ENCODE measurements around the gene NRSN2. TPM values are rescaled to one million over a fixed set of nuclear protein-coding genes. Genes with fewer than 3 reads are reported as not detected.
A peak's percentile ranks its signal among the peaks of the same experiment; 100 is the strongest.
"Not testable (repeated sequence)": the region's sequence is repeated elsewhere in the genome, so short reads cannot be mapped to it uniquely, and the experiment has no call there.

Gene NRSN2
- total and polyA plus RNA-seq, 2 experiments from 2014 or later, result 111 to 170 TPM

DNA sequence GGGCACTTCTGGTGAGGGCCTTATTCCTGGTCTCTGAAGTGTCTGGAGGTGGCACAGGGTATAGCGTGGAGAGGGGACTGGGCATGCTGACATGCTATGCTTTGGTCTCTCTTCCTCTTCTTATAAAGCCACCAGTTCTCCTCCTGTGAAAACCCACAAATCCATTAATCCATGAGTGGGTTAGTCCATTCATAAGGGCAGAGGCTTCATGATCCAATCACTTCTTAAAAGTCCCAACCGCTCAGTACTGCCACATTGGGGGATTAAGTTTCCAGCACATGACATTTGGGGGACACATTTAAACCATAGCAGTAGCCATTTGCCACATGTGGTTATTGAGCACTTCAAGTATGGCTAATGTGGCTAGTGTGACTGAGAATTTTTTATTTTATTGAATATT is 29.8 kb downstream of the NRSN2 start:
- no peak overlapping the region for H3K27ac ChIP-seq
- H3K9me3 ChIP-seq (ENCODE audit: low read depth), result no peaks in the 10 kb centered on the region
- H3K4me1 ChIP-seq (ENCODE audit: low read depth), result no peaks in the 10 kb centered on the region
- TF ChIP-seq, protein P1, sequence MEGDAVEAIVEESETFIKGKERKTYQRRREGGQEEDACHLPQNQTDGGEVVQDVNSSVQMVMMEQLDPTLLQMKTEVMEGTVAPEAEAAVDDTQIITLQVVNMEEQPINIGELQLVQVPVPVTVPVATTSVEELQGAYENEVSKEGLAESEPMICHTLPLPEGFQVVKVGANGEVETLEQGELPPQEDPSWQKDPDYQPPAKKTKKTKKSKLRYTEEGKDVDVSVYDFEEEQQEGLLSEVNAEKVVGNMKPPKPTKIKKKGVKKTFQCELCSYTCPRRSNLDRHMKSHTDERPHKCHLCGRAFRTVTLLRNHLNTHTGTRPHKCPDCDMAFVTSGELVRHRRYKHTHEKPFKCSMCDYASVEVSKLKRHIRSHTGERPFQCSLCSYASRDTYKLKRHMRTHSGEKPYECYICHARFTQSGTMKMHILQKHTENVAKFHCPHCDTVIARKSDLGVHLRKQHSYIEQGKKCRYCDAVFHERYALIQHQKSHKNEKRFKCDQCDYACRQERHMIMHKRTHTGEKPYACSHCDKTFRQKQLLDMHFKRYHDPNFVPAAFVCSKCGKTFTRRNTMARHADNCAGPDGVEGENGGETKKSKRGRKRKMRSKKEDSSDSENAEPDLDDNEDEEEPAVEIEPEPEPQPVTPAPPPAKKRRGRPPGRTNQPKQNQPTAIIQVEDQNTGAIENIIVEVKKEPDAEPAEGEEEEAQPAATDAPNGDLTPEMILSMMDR (IDR thresholded peaks at IDR 0.05; ENCODE audit: low read depth, low read length), result no peak
- DNase-seq (ENCODE audit: low read depth in 1 of 2, low spot score in 1 of 2), result no peak
- no peak overlapping the region for H3K4me3 ChIP-seq
- H3K27me3 ChIP-seq, result peaks cover 12% of the 10 kb centered on the region
- H3K36me3 ChIP-seq, result no peaks in the 10 kb centered on the region

DNA sequence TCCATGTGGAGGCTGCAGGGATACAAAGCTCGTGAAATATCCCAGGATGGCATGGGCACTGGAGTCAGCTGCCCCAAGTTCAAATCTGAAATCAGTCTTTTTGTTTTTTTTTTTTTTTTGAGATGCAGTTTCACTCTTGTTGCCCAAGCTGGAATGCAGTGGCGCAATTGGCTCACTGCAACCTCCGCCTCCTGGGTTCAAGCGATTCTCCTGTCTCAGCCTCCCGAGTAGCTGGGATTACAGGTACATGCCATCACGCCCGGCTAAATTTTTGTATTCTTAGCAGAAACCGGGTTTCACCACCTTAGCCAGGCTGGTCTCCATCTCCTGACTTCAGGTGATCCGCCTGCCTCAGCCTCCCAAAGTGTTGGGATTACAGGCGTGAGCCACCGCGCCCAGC is 30.7 kb downstream of the NRSN2 start:
- peaks cover 21% of the 10 kb centered on the region for H3K27me3 ChIP-seq
- not testable (repeated sequence) for H3K4me1 ChIP-seq (ENCODE audit: low read depth); DNase-seq (ENCODE audit: low read depth in 1 of 2, low spot score in 1 of 2); H3K4me3 ChIP-seq; H3K36me3 ChIP-seq; H3K27ac ChIP-seq; H3K9me3 ChIP-seq (ENCODE audit: low read depth)

DNA sequence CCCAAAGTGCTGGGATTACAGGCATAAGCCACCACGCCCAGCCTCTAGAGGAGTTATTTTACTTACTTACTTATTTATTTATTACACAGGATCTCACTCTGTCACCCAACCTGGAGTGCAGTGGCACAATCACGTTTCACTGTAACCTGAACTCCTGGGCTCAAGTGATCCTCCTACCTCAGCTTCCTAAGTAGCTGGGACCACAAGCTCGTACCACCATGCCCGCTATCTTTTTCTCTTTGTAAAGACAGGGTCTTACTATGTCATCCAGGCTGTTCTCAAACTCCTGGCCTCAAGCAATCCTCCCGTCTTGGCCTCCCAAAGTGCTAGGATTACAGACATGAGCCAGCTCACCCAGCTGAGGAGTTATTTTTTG is 32.0 kb downstream of the NRSN2 start:
- Histone ChIP-seq H3K27ac (no peak overlapping the region), H3K4me3 (no peak overlapping the region), H3K9me3 (ENCODE audit: low read depth) (no peaks in the 10 kb centered on the region), H3K36me3 (no peaks in the 10 kb centered on the region), H3K27me3 (peaks cover 27% of the 10 kb centered on the region), H3K4me1 (ENCODE audit: low read depth) (no peaks in the 10 kb centered on the region)
- TF ChIP-seq, protein P1 (IDR thresholded peaks at IDR 0.05; ENCODE audit: low read depth, low read length), result no peak
- no peak for DNase-seq (ENCODE audit: low read depth in 1 of 2, low spot score in 1 of 2)

DNA sequence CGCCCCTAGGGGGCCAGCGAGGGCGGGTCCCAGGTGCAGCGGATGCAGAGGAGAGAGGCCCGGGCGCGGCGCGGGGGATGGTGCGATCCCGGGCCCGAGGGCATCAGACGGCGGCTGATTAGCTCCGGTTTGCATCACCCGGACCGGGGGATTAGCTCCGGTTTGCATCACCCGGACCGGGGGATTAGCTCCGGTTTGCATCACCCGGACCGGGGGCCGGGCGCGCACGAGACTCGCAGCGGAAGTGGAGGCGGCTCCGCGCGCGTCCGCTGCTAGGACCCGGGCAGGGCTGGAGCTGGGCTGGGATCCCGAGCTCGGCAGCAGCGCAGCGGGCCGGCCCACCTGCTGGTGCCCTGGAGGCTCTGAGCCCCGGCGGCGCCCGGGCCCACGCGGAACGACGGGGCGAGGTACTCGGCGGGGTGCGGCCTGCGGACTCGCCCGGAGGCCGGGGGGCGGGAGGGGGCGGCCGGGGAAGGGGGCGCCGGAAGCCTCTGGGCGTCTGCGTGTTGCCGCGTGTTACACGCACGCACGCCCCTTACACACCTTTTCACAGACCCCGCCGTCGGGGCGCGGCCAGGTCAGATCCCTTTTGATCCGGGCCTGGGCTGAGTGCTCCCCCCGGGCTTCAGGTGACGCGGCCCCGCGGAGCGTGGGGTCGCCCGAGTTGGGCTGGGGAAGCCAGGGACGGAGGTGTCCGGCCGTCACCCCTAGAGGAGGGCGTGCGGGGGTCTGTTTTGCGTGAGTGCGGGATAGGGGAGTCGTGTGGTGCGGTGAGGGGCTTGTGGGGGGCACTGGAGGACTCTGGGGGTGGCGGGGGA is 34.1 kb downstream of the NRSN2 start:
- Histone ChIP-seq H3K27me3 (peaks cover 27% of the 10 kb centered on the region), H3K9me3 (ENCODE audit: low read depth) (no peaks in the 10 kb centered on the region), H3K27ac (no peak overlapping the region), H3K4me1 (ENCODE audit: low read depth) (no peaks in the 10 kb centered on the region), H3K36me3 (no peaks in the 10 kb centered on the region), H3K4me3 (peak overlapping the region; percentile 46)
- DNase-seq (ENCODE audit: low read depth in 1 of 2, low spot score in 1 of 2), result peak; percentile 48 to 81
- TF ChIP-seq, protein P1 (IDR thresholded peaks at IDR 0.05; ENCODE audit: low read depth, low read length), result peak; percentile 12

DNA sequence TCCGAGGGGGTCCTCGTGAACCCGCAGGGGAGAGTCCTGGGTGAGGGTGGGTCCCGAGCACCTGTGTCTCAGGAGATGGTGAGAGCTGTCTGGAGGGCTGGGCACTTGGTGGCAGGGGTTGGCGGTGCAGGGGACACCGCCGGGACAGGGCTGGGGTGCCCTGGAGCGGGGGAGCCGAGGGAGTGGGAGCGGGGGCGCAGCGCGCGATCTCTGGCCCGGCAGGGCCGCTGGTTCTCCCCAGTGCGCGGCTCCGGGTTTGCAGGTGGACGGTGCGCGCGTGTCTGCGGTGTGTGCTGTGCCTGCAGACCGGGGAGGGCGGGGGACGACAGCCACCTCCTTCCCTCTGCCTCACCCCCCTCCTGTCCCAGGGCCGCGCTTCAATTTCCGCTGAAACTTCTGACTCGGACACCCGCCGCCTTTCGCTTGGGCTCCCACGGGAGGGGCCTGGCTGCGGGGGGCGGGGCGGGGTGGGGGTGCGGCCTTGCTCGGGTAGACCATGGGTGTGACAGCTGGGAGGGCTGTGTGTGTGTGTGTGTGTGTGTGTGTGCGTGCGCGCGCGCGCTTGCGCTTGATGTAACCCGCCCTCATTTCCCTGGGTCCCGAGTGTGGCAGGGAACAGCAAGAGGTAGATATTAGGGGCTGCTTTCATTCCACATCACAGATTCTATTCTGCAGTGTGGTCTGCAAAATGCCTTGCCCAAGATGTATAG is 34.8 kb downstream of the NRSN2 start:
- peaks cover 27% of the 10 kb centered on the region for H3K27me3 ChIP-seq
- peak; percentile 51 to 81 for DNase-seq (ENCODE audit: low read depth in 1 of 2, low spot score in 1 of 2)
- H3K4me3 ChIP-seq, result peak overlapping the region; percentile 46
- no peaks in the 10 kb centered on the region for H3K4me1 ChIP-seq (ENCODE audit: low read depth)
- no peaks in the 10 kb centered on the region for H3K36me3 ChIP-seq
- no peak overlapping the region for H3K27ac ChIP-seq
- TF ChIP-seq, protein P1 (IDR thresholded peaks at IDR 0.05; ENCODE audit: low read depth, low read length), result no peak
- H3K9me3 ChIP-seq (ENCODE audit: low read depth), result no peaks in the 10 kb centered on the region

Measured in cardiac muscle cell (in vitro differentiated cells and primary cell).